Left renal cortex interstitium (tissue), 4 donors: Measurements from ENCODE around the gene SV2B. TPM values are rescaled to one million over a fixed set of nuclear protein-coding genes. Genes with fewer than 3 reads are reported as not detected.

Experiments
- DNase-seq, 4 donors: peaks; one replicate each; pipeline ENCODE4 v3.0.0-alpha.2; 2013; ENCODE audit warnings: low read depth in 4 of 4, low spot score in 2 of 4, missing footprints in 1 of 4
- polyA plus RNA-seq, 4 donors: library from polyadenylated mRNA; unstranded; fragments of 120-200 nt; gene quantifications; one replicate each; pipeline ENCODE4 v1.2.1, GENCODE V29; 2013; ENCODE audit not compliant: insufficient read length in 4 of 4

The SV2B gene
- polyA plus RNA-seq, 4 donors = 0.69 to 0.99 (median 0.78) TPM

GRCh38 chr15:91348752-91349500 lies 248.9 kb downstream of the SV2B start:
- DNase-seq = no peak

Other genes starting within 250 kb of the SV2B start
- gene FURIN, start 231.7 kb upstream of the SV2B start, polyA plus RNA-seq = 10 to 100 TPM; 44.0 to 58.8 (median 51.6) TPM
- 10 to 100 TPM; 12.7 to 20.6 (median 16.1) TPM for gene FES, start 215.8 kb upstream of the SV2B start, polyA plus RNA-seq
- gene MAN2A2, start 197.0 kb upstream of the SV2B start, polyA plus RNA-seq = 10 to 100 TPM; 35.7 to 67.2 (median 50.2) TPM
- 10 to 100 TPM; 15.5 to 21.3 (median 16.6) TPM for gene HDDC3, start 167.7 kb upstream of the SV2B start, polyA plus RNA-seq
- gene UNC45A, start 165.0 kb upstream of the SV2B start, polyA plus RNA-seq = 10 to 100 TPM; 66.6 to 72.1 (median 69.0) TPM
- 10 to 100 TPM; 14.4 to 21.3 (median 17.7) TPM for gene RCCD1, start 145.4 kb upstream of the SV2B start, polyA plus RNA-seq
- gene PRC1, start 105.7 kb upstream of the SV2B start, polyA plus RNA-seq = 10 to 100 TPM; 72.3 to 84.4 (median 75.4) TPM
- gene VPS33B, start 77.7 kb upstream of the SV2B start, polyA plus RNA-seq = 10 to 100 TPM; 19.9 to 22.5 (median 21.0) TPM